ENCODE measurements around the gene KIFAP3. TPM values are rescaled to one million over a fixed set of nuclear protein-coding genes. Genes with fewer than 3 reads are reported as not detected.

The KIFAP3 gene
- total RNA-seq, 1 experiment from 2014 or later = 3.8 TPM

DNA sequence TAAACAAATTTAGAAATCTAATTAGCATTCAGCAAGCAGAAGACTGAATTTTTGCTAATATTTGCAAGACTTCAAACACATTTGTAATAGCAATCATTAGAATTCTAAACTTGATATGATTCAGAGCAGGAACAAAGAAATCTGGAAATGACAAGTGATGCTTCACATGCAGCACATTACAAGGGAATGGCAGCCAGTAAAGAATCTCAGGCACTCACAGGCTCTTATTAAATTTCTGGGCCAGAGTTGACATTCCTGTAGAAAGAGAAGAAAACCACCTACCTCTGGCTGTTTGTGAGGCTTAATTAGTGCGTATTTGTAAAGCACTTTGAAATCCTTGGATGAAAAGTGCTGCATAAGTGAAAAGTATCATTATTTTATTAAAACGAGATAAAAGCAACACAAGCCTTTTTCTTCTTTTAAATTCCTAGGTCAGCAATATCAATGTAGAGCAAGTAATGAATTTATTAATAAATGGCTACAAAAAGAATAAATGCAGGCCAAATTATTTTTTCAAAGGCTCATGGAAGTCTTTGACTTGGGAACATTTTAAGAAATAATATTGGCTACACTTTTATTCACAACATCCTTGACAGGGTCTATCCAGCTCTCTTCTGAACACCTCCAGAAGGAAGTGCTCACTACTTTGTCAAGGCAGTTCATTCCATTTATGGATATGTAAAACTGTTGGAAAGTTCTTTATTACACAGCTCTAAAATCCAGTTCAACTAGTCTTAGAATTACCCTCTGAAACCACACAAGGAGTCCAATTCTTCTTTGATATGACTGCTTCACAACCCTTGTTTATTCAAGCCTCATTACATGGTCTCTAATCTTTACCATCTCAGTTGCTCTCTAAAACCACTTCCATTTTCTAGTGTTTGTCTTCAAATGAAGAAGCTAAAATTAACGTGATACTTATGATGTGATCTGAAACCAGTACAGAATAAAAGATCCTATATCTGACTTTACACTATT is 148.7 kb downstream of the KIFAP3 start:
- H2BK20ac ChIP-seq (ENCODE audit: low read depth, low read length, poor library complexity, severe bottlenecking) = no peak overlapping the region
- no CpG with 5 or more reads among the region's 3 CpGs for WGBS (ENCODE audit: extremely low coverage, insufficient read length, low lambda C conversion rate)
- no peak overlapping the region for H3K27ac ChIP-seq (ENCODE audit: insufficient read length, low read depth, low read length)

More for the DNA sequence above, 148.7 kb downstream of the KIFAP3 start:
- H3K4me1 ChIP-seq (ENCODE audit: insufficient read depth, low read length) = no peaks in the 10 kb centered on the region
- Mint-ChIP-seq H3K4me3 (no peak overlapping the region), H3K36me3 (ENCODE audit: insufficient read depth in 1 of 3, low read depth in 3 of 3) (no peaks in the 10 kb centered on the region), H3K27ac (no peak overlapping the region), H3K4me1 (no peaks in the 10 kb centered on the region), H3K27me3 (ENCODE audit: low read depth) (no peaks in the 10 kb centered on the region), H3K9me3 (no peaks in the 10 kb centered on the region)
- no peaks in the 10 kb centered on the region for H3K9me3 ChIP-seq (ENCODE audit: control insufficient read depth, low read depth, low read length)
- H3T11ph ChIP-seq (ENCODE audit: low read length) = no peak overlapping the region
- no peak overlapping the region for H3K18ac ChIP-seq (ENCODE audit: insufficient read length, low read depth, low read length)
- no peaks in the 10 kb centered on the region for H4K20me1 ChIP-seq (ENCODE audit: control insufficient read depth, insufficient read depth, insufficient read length)
- H3K23ac ChIP-seq (ENCODE audit: insufficient read length, low read depth, low read length) = no peak overlapping the region
- H3K79me1 ChIP-seq (ENCODE audit: insufficient read depth, low read depth, low read length, poor library complexity, severe bottlenecking) = no peaks in the 10 kb centered on the region
- no peak overlapping the region for H4K91ac ChIP-seq (ENCODE audit: insufficient read length, low read depth, low read length)
- TF ChIP-seq, protein P1, sequence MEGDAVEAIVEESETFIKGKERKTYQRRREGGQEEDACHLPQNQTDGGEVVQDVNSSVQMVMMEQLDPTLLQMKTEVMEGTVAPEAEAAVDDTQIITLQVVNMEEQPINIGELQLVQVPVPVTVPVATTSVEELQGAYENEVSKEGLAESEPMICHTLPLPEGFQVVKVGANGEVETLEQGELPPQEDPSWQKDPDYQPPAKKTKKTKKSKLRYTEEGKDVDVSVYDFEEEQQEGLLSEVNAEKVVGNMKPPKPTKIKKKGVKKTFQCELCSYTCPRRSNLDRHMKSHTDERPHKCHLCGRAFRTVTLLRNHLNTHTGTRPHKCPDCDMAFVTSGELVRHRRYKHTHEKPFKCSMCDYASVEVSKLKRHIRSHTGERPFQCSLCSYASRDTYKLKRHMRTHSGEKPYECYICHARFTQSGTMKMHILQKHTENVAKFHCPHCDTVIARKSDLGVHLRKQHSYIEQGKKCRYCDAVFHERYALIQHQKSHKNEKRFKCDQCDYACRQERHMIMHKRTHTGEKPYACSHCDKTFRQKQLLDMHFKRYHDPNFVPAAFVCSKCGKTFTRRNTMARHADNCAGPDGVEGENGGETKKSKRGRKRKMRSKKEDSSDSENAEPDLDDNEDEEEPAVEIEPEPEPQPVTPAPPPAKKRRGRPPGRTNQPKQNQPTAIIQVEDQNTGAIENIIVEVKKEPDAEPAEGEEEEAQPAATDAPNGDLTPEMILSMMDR (conservative IDR thresholded peaks at IDR 0.05) = no peak
- no peak overlapping the region for H4K5ac ChIP-seq (ENCODE audit: insufficient read length, low read depth, low read length)
- no peak overlapping the region for H2BK15ac ChIP-seq (ENCODE audit: low read depth, low read length)
- H2AFZ ChIP-seq (ENCODE audit: low read length) = no peak overlapping the region
- H3K14ac ChIP-seq (ENCODE audit: insufficient read depth, low read length) = no peak overlapping the region
- no peak overlapping the region for H3K4me2 ChIP-seq (ENCODE audit: insufficient read depth, insufficient read length, low read length)
- no peaks in the 10 kb centered on the region for H3K23me2 ChIP-seq (ENCODE audit: insufficient read length, low read depth, low read length, poor library complexity, severe bottlenecking)
- no peak overlapping the region for H3K56ac ChIP-seq (ENCODE audit: insufficient read length, low read depth, low read length)
- H3K27me3 ChIP-seq (ENCODE audit: insufficient read depth, low read length) = no peaks in the 10 kb centered on the region
- H3K79me2 ChIP-seq (ENCODE audit: insufficient read depth, low read length) = no peaks in the 10 kb centered on the region
- H2BK120ac ChIP-seq (ENCODE audit: low read depth, low read length, poor library complexity, severe bottlenecking) = no peak overlapping the region
- no peak for DNase-seq
- H3K9ac ChIP-seq (ENCODE audit: extremely low read depth, insufficient read length, low read length) = no peak overlapping the region
- no peak overlapping the region for H2AK5ac ChIP-seq (ENCODE audit: insufficient read length, low read length)
- H4K8ac ChIP-seq (replicated peaks; ENCODE audit: insufficient read length, low read depth, low read length) = no peak overlapping the region
- H3K4ac ChIP-seq (ENCODE audit: low read depth, low read length) = no peak overlapping the region
- no peak overlapping the region for H2BK5ac ChIP-seq (ENCODE audit: insufficient read length, low read length)
- no peak overlapping the region for H2BK12ac ChIP-seq (ENCODE audit: insufficient read length, low read depth, low read length)

All from H9 (cell line).